Fibroblast of skin of abdomen (primary cell): ENCODE data around the gene COPB2. TPM values are rescaled to one million over a fixed set of nuclear protein-coding genes. Genes with fewer than 3 reads are reported as not detected.
"Not testable (repeated sequence)": the region's sequence is repeated elsewhere in the genome, so short reads cannot be mapped to it uniquely, and the experiment has no call there.

Experiments used
- DNase-seq: peaks from one replicate; pipeline ENCODE4 v3.0.0-alpha.2; 2013
- polyA plus RNA-seq, 2 experiments: library from polyadenylated mRNA; unstranded; fragments of 120-200 nt; gene quantifications; one replicate each; pipeline ENCODE4 v1.2.1, GENCODE V29; 2013; ENCODE audit not compliant: insufficient read length in 2 of 2

COPB2 gene
- polyA plus RNA-seq (2013, experiment 1 of 2; ENCODE audit: insufficient read length), result 200 TPM
- 205 TPM for polyA plus RNA-seq (2013, experiment 2 of 2; ENCODE audit: insufficient read length)

- DNase-seq, result peak; percentile 99
These were observed at the start of gene COPB2 for GRCh38 chr3:139389552-139390368. COPB2 (minus strand) TSS chr3:139389647; CDS start chr3:139389550, 97 bp downstream.

GRCh38 chr3:139434764-139435307, 45.4 kb upstream of the COPB2 start:
- DNase-seq, result peak; percentile 16

GRCh38 chr3:139434228-139434627, 44.8 kb upstream of the COPB2 start:
- no peak for DNase-seq

GRCh38 chr3:139433089-139433488, 43.6 kb upstream of the COPB2 start:
- DNase-seq, result no peak

- no peak for DNase-seq
These were observed 41.0 kb upstream of the COPB2 start for GRCh38 chr3:139430493-139430892.

GRCh38 chr3:139427283-139428060, 38.0 kb upstream of the COPB2 start:
- DNase-seq, result peak; percentile 74

GRCh38 chr3:139425745-139426400, 36.4 kb upstream of the COPB2 start:
- DNase-seq, result no peak

- DNase-seq, result no peak
These were observed 33.8 kb upstream of the COPB2 start for GRCh38 chr3:139423232-139423631.

GRCh38 chr3:139421460-139421859, 32.0 kb upstream of the COPB2 start:
- DNase-seq, result no peak

- DNase-seq, result no peak
These were observed 31.6 kb upstream of the COPB2 start for GRCh38 chr3:139421040-139421439.

GRCh38 chr3:139418144-139418543, 28.7 kb upstream of the COPB2 start:
- DNase-seq, result no peak

GRCh38 chr3:139416275-139416674, 26.8 kb upstream of the COPB2 start:
- no peak for DNase-seq

GRCh38 chr3:139414608-139415224, 25.3 kb upstream of the COPB2 start:
- DNase-seq, result no peak

GRCh38 chr3:139412891-139413290, 23.4 kb upstream of the COPB2 start:
- DNase-seq, result not testable (repeated sequence)

- DNase-seq, result not testable (repeated sequence)
These were observed 11.7 kb upstream of the COPB2 start for GRCh38 chr3:139401155-139401554.

- no peak for DNase-seq
These were observed 7.3 kb upstream of the COPB2 start for GRCh38 chr3:139396707-139397106.

GRCh38 chr3:139394116-139394515, 4.7 kb upstream of the COPB2 start:
- no peak for DNase-seq

GRCh38 chr3:139388821-139389551, 461 bp downstream of the COPB2 start:
- DNase-seq, result peak; percentile 0

GRCh38 chr3:139388077-139388476, 1.4 kb downstream of the COPB2 start:
- no peak for DNase-seq

GRCh38 chr3:139382291-139382690, 7.2 kb downstream of the COPB2 start:
- not testable (repeated sequence) for DNase-seq

- DNase-seq, result no peak
These were observed 8.9 kb downstream of the COPB2 start for GRCh38 chr3:139380575-139380974.
